ENCODE results near the gene IDH2.

- TF ChIP-seq CTCF (IDR thresholded peaks at IDR 0.05) (no peak), EZH2phosphoT487 (IDR thresholded peaks at IDR 0.05) (no peak)
These were observed 3.0 kb downstream of the IDH2 start for GRCh38 chr15:90099072-90099867.

Measured in neural progenitor cell (in vitro differentiated cells).